Fibroblast of lung (primary cell): ENCODE measurements around the gene MTNR1A.

Experiments
- EZH2 ChIP-seq: IDR thresholded peaks from 2 replicates; pipeline ENCODE4 v1.5.1; 2012; ENCODE audit warnings: low read length, control low read depth, mild to moderate bottlenecking; ENCODE audit errors: missing control alignments
- TF ChIP-seq, protein P1 (sequence below), 2 donors: IDR thresholded peaks in 1 of 2; conservative IDR thresholded peaks in 1 of 2; 1 replicate in 1 of 2; 2 replicates in 1 of 2; pipeline ENCODE4 v1.5.1; 2011 to 2012; ENCODE audit warnings: low read length in 2 of 2, control low read depth in 1 of 2, inconsistent platforms in 1 of 2, low read depth in 1 of 2, mild to moderate bottlenecking in 1 of 2

DNA sequence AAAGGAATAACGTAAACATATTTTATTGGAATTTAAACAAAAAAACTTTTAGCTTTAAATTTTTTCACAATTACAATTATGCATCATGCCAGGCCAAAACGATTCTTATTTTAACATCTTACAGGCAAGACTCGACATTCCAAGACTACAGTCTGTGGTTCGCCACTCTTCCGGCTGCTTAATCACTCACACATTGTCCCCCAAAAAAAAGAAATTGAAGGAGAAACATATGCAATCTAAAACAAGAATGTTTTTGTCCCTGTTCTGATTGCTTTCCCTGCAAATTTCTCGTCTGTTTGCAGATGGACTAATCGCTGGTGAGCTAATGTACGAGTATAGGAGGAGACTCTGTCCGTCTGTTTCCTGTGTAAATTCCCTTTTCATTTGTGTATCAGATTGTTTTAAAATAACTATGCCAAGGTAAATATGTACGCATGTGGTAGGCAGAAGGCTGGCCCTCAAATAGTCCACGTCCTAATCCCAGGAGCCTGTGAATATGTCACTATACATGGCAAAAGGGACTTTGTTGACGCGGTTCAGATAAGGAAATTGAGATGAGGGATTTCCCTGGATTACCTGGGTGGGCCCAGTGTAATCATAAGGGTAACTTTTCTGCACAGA is 37.7 kb upstream of the MTNR1A start:
- TF ChIP-seq EZH2, result no peak
- TF ChIP-seq, protein P1, sequence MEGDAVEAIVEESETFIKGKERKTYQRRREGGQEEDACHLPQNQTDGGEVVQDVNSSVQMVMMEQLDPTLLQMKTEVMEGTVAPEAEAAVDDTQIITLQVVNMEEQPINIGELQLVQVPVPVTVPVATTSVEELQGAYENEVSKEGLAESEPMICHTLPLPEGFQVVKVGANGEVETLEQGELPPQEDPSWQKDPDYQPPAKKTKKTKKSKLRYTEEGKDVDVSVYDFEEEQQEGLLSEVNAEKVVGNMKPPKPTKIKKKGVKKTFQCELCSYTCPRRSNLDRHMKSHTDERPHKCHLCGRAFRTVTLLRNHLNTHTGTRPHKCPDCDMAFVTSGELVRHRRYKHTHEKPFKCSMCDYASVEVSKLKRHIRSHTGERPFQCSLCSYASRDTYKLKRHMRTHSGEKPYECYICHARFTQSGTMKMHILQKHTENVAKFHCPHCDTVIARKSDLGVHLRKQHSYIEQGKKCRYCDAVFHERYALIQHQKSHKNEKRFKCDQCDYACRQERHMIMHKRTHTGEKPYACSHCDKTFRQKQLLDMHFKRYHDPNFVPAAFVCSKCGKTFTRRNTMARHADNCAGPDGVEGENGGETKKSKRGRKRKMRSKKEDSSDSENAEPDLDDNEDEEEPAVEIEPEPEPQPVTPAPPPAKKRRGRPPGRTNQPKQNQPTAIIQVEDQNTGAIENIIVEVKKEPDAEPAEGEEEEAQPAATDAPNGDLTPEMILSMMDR (conservative IDR thresholded peaks at IDR 0.05 in 1 of 2, IDR thresholded peaks at IDR 0.05 in 1 of 2; ENCODE audit: low read depth in 1 of 2, low read length in 2 of 2), result no peak
